ENCODE data around the gene PIP5K1B. TPM values are rescaled to one million over a fixed set of nuclear protein-coding genes. Genes with fewer than 3 reads are reported as not detected.

The PIP5K1B gene
- total and polyA plus RNA-seq, 2 of the 13 experiments (the other 11 are each of a cell fraction or from before 2014, with no cell fraction given), result 15.8 to 17.5 TPM

DNA sequence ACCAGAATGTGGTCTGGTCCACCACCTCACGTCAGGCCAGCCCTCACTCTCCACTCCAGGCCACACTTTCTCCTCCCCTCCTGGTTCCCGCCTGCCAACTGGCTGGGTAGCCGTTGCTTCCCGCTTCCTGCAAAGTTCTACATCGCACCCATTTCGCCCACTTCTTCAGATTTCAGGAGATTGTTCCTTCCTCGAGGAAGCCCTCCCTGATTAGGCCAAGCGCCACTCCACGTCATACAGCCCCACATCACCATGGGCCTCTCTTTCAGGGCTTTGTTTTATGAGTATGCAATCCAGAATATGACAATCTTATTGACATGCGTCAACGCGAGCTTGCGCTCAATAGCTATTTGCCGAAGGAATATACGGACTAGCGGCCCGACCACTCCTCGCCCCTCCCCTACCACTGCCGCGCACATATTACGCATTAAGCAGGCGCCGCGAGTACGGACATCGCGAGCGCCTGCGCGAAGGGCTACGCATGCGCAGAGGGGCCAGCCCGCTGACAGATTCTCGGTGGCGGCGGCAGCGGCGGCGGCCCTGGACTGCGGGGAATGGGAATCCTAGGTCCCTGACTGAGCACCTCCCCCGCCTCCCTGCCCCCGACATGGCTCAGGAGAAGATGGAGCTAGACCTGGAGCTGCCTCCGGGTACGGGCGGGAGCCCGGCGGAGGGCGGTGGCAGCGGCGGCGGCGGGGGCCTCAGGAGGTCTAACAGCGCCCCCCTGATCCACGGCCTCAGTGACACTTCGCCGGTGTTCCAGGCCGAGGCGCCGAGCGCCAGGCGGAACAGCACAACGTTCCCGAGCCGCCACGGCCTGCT lies 74.7 kb downstream of the PIP5K1B start (continued):
- TF ChIP-seq, protein P1, sequence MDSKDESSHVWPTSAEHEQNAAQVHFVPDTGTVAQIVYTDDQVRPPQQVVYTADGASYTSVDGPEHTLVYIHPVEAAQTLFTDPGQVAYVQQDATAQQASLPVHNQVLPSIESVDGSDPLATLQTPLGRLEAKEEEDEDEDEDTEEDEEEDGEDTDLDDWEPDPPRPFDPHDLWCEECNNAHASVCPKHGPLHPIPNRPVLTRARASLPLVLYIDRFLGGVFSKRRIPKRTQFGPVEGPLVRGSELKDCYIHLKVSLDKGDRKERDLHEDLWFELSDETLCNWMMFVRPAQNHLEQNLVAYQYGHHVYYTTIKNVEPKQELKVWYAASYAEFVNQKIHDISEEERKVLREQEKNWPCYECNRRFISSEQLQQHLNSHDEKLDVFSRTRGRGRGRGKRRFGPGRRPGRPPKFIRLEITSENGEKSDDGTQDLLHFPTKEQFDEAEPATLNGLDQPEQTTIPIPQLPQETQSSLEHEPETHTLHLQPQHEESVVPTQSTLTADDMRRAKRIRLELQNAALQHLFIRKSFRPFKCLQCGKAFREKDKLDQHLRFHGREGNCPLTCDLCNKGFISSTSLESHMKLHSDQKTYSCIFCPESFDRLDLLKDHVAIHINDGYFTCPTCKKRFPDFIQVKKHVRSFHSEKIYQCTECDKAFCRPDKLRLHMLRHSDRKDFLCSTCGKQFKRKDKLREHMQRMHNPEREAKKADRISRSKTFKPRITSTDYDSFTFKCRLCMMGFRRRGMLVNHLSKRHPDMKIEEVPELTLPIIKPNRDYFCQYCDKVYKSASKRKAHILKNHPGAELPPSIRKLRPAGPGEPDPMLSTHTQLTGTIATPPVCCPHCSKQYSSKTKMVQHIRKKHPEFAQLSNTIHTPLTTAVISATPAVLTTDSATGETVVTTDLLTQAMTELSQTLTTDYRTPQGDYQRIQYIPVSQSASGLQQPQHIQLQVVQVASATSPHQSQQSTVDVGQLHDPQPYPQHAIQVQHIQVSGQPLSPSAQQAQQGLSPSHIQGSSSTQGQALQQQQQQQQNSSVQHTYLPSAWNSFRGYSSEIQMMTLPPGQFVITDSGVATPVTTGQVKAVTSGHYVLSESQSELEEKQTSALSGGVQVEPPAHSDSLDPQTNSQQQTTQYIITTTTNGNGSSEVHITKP (CRISPR knock-in tag; IDR thresholded peaks at IDR 0.05; ENCODE audit: low read depth), result peak; percentile 38; the same call in 1 of the 2 replicates
- TF ChIP-seq ZNF335 (CRISPR knock-in tag; IDR thresholded peaks at IDR 0.05) (0 out of 2 replicates have a peak, but pooled peaks have one; percentile 40), ZNF629 (CRISPR knock-in tag; conservative IDR thresholded peaks at IDR 0.05) (peak; percentile 62), ZNF616 (CRISPR knock-in tag; IDR thresholded peaks at IDR 0.05; ENCODE audit: low read depth) (no peak), ZFP41 (CRISPR knock-in tag; IDR thresholded peaks at IDR 0.05; ENCODE audit: borderline replicate concordance) (no peak), ARHGAP35 (CRISPR knock-in tag; IDR thresholded peaks at IDR 0.05; ENCODE audit: borderline replicate concordance) (no peak), NFATC3 (CRISPR knock-in tag; IDR thresholded peaks at IDR 0.05) (0 out of 2 replicates have a peak, but pooled peaks have one; percentile 82), ZNF720 (CRISPR knock-in tag; IDR thresholded peaks at IDR 0.05) (0 out of 2 replicates have a peak, but pooled peaks have one; percentile 10), KAT7 (CRISPR knock-in tag; IDR thresholded peaks at IDR 0.05; ENCODE audit: borderline replicate concordance) (0 out of 2 replicates have a peak, but pooled peaks have one; percentile 48), RCOR2 (CRISPR knock-in tag; IDR thresholded peaks at IDR 0.05) (no peak), EED (CRISPR knock-in tag; IDR thresholded peaks at IDR 0.05) (no peak; the same call in 1 of the 2 replicates), HNRNPL (IDR thresholded peaks at IDR 0.05; ENCODE audit: low read depth, low read length) (no peak), REXO4 (CRISPR knock-in tag; IDR thresholded peaks at IDR 0.05; ENCODE audit: borderline replicate concordance) (no peak), ETV5 (CRISPR knock-in tag; IDR thresholded peaks at IDR 0.05; ENCODE audit: borderline replicate concordance) (no peak), ZNF878 (CRISPR knock-in tag; IDR thresholded peaks at IDR 0.05) (peak; percentile 75; the same call in 1 of the 2 replicates), MXI1 (IDR thresholded peaks at IDR 0.05; ENCODE audit: borderline replicate concordance, low read depth, low read length) (peak; percentile 73; the same call in 2 of the 3 replicates), ZNF430 (CRISPR knock-in tag; IDR thresholded peaks at IDR 0.05) (0 out of 2 replicates have a peak, but pooled peaks have one; percentile 62), POGZ (CRISPR knock-in tag; IDR thresholded peaks at IDR 0.05) (peak; percentile 96), RFX3 (CRISPR knock-in tag; IDR thresholded peaks at IDR 0.05) (no peak)
- TF ChIP-seq, protein P2, sequence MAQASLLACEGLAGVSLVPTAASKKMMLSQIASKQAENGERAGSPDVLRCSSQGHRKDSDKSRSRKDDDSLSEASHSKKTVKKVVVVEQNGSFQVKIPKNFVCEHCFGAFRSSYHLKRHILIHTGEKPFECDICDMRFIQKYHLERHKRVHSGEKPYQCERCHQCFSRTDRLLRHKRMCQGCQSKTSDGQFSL (CRISPR knock-in tag; IDR thresholded peaks at IDR 0.05), result 0 out of 2 replicates have a peak, but pooled peaks have one; percentile 61
- TF ChIP-seq, protein P3, sequence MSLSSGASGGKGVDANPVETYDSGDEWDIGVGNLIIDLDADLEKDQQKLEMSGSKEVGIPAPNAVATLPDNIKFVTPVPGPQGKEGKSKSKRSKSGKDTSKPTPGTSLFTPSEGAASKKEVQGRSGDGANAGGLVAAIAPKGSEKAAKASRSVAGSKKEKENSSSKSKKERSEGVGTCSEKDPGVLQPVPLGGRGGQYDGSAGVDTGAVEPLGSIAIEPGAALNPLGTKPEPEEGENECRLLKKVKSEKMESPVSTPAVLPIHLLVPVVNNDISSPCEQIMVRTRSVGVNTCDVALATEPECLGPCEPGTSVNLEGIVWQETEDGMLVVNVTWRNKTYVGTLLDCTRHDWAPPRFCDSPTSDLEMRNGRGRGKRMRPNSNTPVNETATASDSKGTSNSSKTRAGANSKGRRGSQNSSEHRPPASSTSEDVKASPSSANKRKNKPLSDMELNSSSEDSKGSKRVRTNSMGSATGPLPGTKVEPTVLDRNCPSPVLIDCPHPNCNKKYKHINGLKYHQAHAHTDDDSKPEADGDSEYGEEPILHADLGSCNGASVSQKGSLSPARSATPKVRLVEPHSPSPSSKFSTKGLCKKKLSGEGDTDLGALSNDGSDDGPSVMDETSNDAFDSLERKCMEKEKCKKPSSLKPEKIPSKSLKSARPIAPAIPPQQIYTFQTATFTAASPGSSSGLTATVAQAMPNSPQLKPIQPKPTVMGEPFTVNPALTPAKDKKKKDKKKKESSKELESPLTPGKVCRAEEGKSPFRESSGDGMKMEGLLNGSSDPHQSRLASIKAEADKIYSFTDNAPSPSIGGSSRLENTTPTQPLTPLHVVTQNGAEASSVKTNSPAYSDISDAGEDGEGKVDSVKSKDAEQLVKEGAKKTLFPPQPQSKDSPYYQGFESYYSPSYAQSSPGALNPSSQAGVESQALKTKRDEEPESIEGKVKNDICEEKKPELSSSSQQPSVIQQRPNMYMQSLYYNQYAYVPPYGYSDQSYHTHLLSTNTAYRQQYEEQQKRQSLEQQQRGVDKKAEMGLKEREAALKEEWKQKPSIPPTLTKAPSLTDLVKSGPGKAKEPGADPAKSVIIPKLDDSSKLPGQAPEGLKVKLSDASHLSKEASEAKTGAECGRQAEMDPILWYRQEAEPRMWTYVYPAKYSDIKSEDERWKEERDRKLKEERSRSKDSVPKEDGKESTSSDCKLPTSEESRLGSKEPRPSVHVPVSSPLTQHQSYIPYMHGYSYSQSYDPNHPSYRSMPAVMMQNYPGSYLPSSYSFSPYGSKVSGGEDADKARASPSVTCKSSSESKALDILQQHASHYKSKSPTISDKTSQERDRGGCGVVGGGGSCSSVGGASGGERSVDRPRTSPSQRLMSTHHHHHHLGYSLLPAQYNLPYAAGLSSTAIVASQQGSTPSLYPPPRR (CRISPR knock-in tag; IDR thresholded peaks at IDR 0.05; ENCODE audit: borderline replicate concordance), result peak; percentile 62; the same call in 1 of the 2 replicates
